ENCODE results near the gene TEKTIP1. TPM values are rescaled to one million over a fixed set of nuclear protein-coding genes. Genes with fewer than 3 reads are reported as not detected.
A peak's percentile ranks its signal among the peaks of the same experiment; 100 is the strongest.

TEKTIP1 gene
- total and polyA plus RNA-seq, 9 of the 15 experiments (the other 6 are each of a cell fraction or from before 2014, with no cell fraction given) = 0.66 TPM; not detected in 8

- peak; percentile 50 for TF ChIP-seq RBM25 (IDR thresholded peaks at IDR 0.05; ENCODE audit: low read depth, low read length, severe bottlenecking)
- TF ChIP-seq ZNF592 (IDR thresholded peaks at IDR 0.05) = no peak
Observed at GRCh38 chr19:3563709-3564524, 24.9 kb downstream of the TEKTIP1 start (continued).

GRCh38 chr19:3565139-3565538 is 26.2 kb downstream of the TEKTIP1 start:
- Histone ChIP-seq H3K27me3 (ENCODE audit: control insufficient read depth in 2 of 2, insufficient read depth in 2 of 2, low read length in 2 of 2) (no peaks in the 10 kb centered on the region), H3K9me3 (replicated peaks; ENCODE audit: control insufficient read depth, insufficient read depth, low read depth, low read length) (no peaks in the 10 kb centered on the region), H3K27ac (ENCODE audit: extremely low read depth, low read depth, low read length) (peak overlapping the region; percentile 48; the same call in 1 of the 3 replicates), H2AFZ (ENCODE audit: low read depth, low read length) (no peak overlapping the region), H3K9me1 (ENCODE audit: control insufficient read depth, insufficient read depth, low read length) (no peaks in the 10 kb centered on the region), H3K9ac (ENCODE audit: insufficient read depth in 1 of 2, low read depth in 2 of 2, low read length in 2 of 2) (peak overlapping the region in 1 of 2 experiments; percentile 0; a peak in 1 of 4 replicates), H3K4me3 (no peak overlapping the region), H3K4me1 (replicated peaks in 1 of 2; ENCODE audit: control insufficient read depth in 2 of 2, insufficient read depth in 2 of 2, low read length in 2 of 2) (peaks cover 16 to 54% of the 10 kb centered on the region in 2 experiments; a peak in 4 of 5 replicates), H4K20me1 (replicated peaks; ENCODE audit: control insufficient read depth, insufficient read depth, low read length) (no peaks in the 10 kb centered on the region), H3K36me3 (ENCODE audit: control insufficient read depth, insufficient read depth, low read length) (no peaks in the 10 kb centered on the region), H3K4me2 (ENCODE audit: insufficient read depth, low read length) (no peak overlapping the region; the same call in 1 of the 2 replicates), H3K79me2 (ENCODE audit: control insufficient read depth, insufficient read depth, low read length) (no peaks in the 10 kb centered on the region)
- POLR2A ChIA-PET = interaction anchor here (0.7 to 0.9 kb wide), 2 partner anchors 26 to 197 kb away, joined by 3 read pairs; partner anchors contain the start of gene MRPL54
- in situ Hi-C loops (cut with MboI) = no loop called here
- peak in 1 of 4 experiments; percentile 67 for DNase-seq (ENCODE audit: extremely low read depth in 1 of 4, low spot score in 3 of 4)
- peak; percentile 16; the same call in 1 of the 3 replicates for ATAC-seq
- FAIRE-seq = peak; percentile 73
- BruUV-seq (replicated peaks) = no TSS peak
- CTCF ChIA-PET (ENCODE audit: low intra/inter-chr PET ratio) = no interaction called here
- intact Hi-C loops (cut with micrococcal nuclease) = no loop called here
- 46% methylated on average over 19 of the region's 19 CpGs for WGBS (ENCODE audit: insufficient coverage, low coverage, missing lambda C conversion rate)
- no peak for TF ChIP-seq BCL6 (CRISPR knock-in tag; IDR thresholded peaks at IDR 0.05)
- TF ChIP-seq CEBPG (CRISPR knock-in tag; IDR thresholded peaks at IDR 0.05) = no peak
- TF ChIP-seq CEBPG (tag; conservative IDR thresholded peaks at IDR 0.05 in 1 of 2, IDR thresholded peaks at IDR 0.05 in 1 of 2) = no peak
- no peak for TF ChIP-seq MAFG (tag; conservative IDR thresholded peaks at IDR 0.05)
- no peak for TF ChIP-seq ZNF75A (CRISPR knock-in tag; IDR thresholded peaks at IDR 0.05)
- TF ChIP-seq BHLHE40 (IDR thresholded peaks at IDR 0.05; ENCODE audit: low read length) = 0 out of 2 replicates have a peak, but pooled peaks have one; percentile 16
- no peak for TF ChIP-seq TAL1 (IDR thresholded peaks at IDR 0.05)
- peak; percentile 58 for TF ChIP-seq SMARCA4 (IDR thresholded peaks at IDR 0.05)
- TF ChIP-seq ZFP30 (CRISPR knock-in tag; IDR thresholded peaks at IDR 0.05; ENCODE audit: borderline replicate concordance) = no peak
- peak; percentile 81 for TF ChIP-seq ATF3 (IDR thresholded peaks at IDR 0.05)
- TF ChIP-seq ATF3 (CRISPR knock-in tag; conservative IDR thresholded peaks at IDR 0.05) = no peak
- TF ChIP-seq MEIS2 (IDR thresholded peaks at IDR 0.05; ENCODE audit: partially characterized antibody) = peak; percentile 58
- TF ChIP-seq FOSL1 (tag; conservative IDR thresholded peaks at IDR 0.05) = peak; percentile 92
- peak; percentile 71; the same call in 1 of the 2 replicates for TF ChIP-seq JUN (IDR thresholded peaks at IDR 0.05; ENCODE audit: borderline replicate concordance, low read depth, low read length)
- TF ChIP-seq JUN (CRISPR knock-in tag; IDR thresholded peaks at IDR 0.05; ENCODE audit: borderline replicate concordance) = no peak

All from K562 (cell line).